T-helper 1 cell treated with Interleukin-12 subunit alpha and Interleukin-12 subunit beta and Interleukin-4 antibody, amounts not matched to agents 30 ng/mL and 1 ng/mL, for 36 hours (primary cell): ENCODE data around the gene PATJ. TPM values are rescaled to one million over a fixed set of nuclear protein-coding genes. Genes with fewer than 3 reads are reported as not detected.
"Not testable (repeated sequence)": the region's sequence is repeated elsewhere in the genome, so short reads cannot be mapped to it uniquely, and the experiment has no call there.

Experiments used
- intact Hi-C: fragments of 100-400 bp; cut with micrococcal nuclease; formaldehyde crosslinking; loops from one replicate; pipeline ENCODE4 v1.15.1; 2024
- total RNA-seq: library from RNA; stranded (reverse); gene quantifications from 2 replicates; pipeline ENCODE4 v1.2.3, GENCODE V29; 2022

PATJ gene
- total RNA-seq, 1 donor from 2014 or later: 19.4 TPM

DNA sequence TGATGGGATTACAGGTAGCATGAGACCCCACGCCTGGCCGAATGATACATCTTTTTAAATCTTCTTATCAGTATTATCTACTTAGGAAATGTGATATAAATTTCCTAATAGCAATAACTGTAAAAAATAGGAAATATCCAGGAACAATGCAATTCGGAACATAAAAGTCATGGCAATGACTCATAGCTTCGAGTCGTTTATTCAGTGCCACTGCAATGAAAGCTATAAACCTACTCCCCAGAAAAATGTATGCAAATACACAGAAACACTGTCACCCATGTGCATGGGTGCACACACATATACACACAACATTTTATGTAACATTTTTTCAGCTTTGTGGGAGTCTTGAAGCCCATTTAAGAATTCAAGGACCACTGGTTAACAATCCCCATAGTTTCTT lies 194.6 kb downstream of the PATJ start:
- intact Hi-C loops: no loop called here

DNA sequence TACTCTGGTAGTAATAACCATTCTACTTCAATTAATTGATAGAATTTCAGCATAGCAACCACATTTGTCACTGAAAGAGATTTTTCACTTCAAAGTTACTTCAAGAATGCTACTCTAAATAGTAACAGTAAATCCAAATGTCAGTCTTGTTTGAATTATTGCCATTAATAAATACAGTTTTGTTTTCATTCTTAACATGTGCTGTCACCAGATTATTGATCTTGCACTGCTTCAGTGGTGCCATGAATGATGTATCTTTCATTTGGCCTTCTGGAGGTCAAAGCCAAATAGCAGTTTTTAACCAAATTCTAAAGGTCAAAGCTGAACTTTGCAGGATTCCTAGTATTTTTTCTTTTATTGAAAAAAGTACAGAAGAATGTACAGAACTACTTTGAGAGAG lies 199.5 kb downstream of the PATJ start:
- intact Hi-C loops: no loop called here

DNA sequence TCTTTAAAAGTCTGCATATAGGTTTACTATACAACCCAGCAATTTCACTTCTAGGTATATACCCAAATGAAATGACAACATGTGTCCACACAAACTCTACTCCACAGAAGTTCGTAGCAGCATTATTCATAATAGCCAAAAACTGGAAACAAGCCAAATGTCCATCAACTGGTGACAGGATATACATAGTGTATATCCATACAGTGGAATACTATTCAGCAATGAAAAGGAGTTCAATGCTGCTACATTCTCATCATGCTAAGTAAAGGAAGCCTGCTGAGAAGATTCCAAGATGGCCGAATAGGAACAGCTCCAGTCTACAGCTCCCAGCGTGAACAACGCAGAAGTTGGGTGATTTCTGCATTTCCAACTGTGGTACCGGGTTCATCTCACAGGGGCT lies 200.6 kb downstream of the PATJ start:
- intact Hi-C loops: no loop called here

DNA sequence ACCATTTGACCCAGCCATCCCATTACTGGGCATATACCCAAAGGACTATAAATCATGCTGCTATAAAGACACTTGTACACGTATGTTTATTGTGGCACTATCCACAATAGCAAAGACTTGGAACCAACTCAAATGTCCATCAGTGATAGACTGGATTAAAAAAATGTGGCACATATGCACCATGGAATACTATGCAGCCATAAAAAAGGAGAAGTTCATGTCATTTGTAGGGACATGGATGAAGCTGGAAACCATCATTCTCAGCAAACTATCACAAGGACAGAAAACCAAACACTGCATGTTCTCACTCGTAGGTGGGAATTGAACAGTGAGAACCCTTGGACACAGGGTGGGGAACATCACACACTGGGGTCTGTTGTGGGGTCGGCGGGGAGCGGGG lies 206.4 kb downstream of the PATJ start:
- intact Hi-C loops: not testable (repeated sequence)

DNA sequence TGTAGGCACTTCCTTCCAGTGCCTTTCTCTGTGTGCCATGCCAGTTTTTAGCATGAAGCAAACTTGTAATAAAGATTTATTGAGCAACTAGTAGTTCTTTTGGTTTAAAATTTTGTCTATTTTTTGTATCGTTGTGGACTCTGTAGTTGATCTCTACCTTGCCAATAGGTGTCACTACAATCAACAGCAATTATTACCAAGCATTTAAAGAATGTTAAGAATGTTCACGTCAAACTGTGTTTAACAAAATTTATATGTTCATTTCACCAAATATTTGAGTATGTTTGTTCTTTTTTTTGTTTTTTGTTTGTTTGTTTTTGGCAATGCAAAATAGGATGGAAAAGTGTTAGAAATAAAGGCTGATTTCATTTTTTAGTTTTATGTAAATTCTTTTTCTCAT lies 208.1 kb downstream of the PATJ start:
- intact Hi-C loops: no loop called here

DNA sequence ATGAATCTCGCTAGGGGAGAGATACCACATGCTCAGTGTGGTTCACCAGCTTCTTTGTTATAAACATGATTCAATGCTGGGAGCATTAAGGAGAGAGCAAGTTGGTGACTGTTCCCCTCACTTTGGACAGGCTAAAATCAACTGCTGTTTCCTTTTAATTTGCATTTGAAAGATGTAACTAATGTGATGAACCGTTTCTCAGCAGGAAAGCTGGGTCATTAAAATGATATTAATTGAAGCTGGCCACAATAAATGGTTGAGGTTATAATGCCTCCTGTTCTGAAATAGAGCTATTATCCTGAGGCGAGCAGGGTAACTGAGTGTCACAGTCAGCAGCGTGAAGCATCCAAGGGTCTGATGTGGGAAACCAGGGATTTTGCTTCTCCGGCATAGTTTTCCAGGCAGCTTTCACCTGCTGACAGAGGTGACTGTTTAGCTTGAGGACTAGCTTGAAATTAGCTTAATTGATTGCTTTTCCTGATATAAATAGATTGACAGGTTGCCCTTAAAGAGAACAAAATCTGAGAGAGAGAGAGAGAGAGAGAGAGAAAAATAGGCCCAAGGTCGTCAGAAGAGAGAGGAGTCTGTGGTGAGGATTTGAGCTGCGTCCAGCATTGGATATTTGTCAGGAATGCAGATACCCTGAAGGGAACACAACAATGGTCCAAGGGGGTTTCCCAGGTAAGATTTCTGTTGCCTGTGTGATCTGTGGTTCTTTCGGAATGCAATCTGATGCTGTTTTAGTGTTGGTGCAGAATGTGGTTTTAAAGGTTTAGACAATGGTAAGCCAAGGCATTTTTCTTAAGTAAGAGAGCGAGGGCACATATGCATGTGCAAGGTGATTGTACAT lies 209.7 kb downstream of the PATJ start:
- intact Hi-C loops: no loop called here

DNA sequence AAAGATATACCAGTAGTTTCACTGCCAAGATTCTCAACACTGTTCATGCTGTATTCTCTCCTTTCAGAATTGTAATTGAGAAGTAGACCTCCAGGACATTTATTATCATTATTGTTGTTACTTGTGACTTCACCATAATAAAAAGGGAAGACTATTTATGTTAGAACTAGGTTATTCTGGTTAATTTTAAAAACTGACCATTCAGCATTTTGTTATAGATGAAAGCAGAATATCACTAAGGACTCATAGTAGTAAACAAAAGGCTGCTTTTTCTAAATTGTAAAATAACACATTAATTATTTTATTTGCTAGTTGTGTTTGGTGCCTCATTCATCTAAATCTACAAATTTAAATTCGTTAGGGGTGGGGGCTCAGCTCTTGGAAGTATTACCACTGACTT lies 210.4 kb downstream of the PATJ start:
- intact Hi-C loops: no loop called here

DNA sequence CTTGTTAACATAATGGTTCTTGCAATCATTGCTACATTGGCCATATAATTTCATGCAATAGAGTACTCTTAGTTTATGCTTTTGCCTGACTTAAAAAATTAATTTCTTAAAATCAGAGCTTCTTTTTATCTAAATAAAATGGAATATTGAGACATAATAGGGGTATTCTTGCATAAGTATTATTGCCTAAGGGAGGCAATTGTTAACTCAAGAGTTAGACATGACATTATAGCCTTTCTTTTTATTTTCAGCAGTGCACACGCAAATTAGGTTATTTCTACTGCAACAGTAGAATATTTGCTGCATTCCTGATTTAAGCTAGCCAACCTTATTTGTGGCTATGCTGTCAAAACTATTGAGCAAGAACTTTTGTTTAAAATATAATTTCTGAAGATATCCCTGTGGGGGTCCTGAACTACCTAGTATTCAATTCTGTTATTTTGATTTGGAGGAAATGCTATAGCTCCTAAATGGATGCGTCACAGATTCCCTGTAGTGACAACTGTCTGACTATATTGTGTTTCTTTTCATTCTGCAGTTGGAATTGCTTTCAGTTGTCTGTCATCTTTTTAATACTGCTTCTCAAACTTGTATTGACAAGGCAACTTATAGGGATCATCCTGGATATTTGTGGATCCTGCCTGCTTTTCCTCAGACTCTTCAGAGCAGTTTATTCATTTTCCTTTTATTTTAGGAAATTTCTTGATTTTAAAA lies 211.0 kb downstream of the PATJ start:
- intact Hi-C loops: no loop called here

DNA sequence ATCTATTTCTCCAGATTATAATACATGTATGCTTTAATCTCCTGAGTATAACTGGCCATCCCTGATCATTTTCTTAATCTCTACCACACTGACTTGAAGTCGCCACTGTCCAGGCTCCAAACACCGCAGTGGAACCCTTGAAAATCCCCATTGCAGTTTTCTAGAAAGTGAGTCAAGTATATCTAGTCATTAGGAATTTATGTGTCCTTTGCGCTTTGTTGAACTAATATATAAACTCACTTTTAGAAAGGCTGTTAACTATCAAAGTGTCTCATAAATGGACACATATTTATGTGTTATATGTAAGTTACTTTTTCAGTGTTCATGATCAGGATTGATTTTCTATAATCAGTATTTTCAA lies 211.5 kb downstream of the PATJ start:
- intact Hi-C loops: no loop called here

DNA sequence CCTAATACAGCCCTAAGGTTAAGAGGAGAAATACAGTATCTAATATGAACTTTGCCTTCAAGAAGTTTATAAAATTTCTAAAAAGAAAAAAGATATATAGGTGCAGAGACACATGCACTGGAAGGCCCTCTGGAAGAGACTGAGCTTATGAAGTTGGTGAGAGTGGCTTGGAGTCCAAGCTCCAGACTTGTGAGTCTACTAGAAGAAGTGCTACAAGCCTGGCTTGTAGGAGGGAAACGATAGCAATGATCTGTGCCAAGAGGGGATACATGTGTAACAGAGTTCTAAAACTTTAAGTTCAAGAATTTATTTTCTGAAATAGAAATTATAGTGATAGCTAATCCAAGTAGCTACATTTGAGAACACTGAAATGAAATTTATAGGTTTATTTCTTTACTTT lies 213.0 kb downstream of the PATJ start:
- intact Hi-C loops: no loop called here

DNA sequence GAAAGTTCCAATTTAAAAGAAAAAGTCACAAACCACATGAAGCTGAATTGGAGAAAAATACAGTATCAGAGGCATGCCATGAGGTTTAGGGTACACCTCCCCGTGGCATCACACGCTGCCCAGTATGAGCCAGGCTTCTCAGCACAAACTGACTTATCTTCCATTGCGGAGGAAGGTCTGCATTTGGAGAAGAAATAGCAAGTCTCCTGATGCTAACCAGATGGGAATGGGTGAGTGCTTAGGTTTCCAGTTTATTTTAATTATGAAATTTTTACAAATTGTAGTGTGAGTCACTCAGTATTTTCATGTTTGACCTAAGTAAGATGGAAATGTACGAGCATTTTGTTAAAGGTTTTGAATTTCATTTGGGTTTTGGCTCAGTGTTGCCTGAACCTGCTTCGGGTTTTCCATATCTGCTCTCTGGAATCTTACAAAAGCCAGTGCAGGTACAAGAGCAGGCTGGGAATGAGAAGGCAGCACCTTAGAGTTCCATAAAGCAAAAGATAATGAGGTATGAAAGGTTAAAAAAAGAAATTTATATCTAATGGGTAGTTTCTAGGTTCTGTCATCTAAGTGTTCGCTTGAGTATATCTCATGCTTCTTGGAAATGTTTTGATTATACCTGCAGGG lies 213.9 kb downstream of the PATJ start:
- intact Hi-C loops: no loop called here

DNA sequence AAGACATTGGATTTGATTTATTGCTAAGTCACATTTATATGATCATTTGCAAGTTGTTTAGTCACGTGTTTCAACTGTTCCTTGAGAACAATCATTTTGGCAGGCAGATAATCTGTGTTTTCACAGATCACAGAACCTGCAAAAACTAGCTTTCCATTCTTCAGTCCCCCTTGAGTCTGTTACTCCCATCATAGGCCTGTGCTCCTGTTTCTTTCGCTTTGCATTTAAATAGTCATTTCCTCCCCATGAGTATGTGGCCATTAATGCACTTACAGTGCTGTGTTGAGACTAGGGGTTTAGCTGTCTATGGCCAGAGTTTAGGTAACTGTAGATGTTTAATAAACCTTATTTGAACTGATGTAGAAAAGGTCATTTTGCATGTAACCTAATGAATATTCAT lies 214.5 kb downstream of the PATJ start:
- intact Hi-C loops: no loop called here

DNA sequence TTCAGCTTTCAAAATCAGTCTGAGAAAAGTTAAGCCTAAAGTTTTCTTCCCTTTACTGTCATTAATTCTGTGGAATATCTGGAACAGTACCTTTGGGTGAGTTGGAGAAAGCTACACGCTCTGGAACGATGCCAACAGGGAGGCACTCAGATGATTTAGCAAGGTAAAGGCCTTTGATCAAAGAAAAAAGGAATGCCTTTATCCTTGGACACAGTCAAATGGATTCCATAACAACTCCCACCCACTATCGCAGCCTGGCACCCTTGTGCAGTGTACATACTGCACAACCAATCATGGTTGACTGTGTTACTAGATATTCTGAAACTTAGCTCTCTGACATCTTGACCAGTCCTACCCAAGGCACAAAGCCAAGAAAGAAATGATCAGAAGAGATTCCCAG lies 218.7 kb downstream of the PATJ start:
- intact Hi-C loops: no loop called here

DNA sequence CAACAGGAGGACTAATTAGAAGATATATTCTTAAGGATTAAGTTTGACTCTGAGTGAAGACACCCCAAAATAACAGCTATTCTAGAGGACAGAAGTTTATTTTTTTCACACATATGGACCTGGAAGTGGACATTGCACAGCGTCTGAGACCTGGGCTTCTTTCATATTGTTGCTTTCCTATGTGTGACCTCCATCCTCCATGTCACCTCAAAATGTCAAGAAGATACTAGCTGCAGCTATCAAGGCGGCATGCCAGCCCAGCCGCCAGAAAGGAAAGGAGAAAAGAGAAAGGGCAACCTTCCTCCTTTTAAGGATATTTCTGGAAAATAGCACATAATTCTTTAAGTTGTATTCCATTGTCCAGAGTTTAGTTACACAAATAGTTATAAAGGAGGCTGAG lies 220.4 kb downstream of the PATJ start:
- intact Hi-C loops: no loop called here

DNA sequence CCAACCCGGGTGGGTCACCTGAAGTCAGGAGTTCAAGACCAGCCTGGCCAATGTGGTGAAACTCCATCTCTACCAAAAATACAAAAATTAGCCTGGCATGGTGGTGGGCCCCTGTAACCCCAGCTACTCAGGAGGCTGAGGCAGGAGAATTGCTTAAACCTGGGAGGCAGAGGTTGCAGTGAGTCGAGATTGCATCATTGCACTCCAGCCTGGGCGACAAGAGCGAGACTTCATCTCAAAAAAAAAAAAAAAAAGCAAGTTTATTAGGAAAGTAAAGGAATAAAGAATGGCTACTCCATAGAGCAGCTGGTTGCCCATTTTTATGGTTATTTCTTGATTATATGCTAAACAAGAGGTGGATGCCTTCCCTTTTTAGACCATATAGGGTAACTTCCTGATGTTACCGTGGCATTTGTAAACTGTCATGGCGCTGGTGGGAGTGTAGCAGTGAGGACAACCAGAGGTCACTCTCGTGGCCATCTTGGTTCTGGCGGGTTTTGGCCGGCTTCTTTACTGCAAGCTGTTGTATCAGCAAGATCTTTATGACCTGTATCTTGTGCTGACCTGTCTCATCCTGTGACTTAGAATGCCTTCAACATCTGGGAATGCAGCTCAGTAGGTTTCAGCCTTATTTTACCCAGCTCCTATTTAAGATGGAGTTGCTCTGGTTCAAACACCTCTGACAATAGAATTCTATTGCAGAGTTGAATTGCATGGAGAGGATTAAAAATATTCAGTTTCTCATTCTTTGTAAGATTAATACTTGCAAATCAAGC lies 224.4 kb downstream of the PATJ start:
- intact Hi-C loops: not testable (repeated sequence)

DNA sequence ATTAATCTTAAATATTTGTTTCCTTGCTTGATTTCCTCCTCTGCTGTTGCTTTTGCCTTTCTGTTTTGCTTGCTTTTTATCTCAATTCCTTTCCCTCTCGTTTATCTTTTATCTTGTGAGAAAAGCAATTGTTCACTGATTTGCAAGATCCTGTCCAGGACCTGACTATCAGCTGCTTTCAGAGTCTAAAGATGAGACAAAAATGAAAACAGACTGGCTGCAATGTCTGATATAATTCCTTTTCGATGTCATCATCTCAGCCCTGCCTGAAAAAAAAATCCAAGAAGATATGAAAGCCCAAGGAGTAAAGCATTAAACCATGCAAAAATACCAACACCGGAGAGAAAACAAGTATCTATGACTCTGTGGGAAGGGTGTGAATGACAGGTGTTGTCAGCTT lies 225.5 kb downstream of the PATJ start:
- intact Hi-C loops: no loop called here

DNA sequence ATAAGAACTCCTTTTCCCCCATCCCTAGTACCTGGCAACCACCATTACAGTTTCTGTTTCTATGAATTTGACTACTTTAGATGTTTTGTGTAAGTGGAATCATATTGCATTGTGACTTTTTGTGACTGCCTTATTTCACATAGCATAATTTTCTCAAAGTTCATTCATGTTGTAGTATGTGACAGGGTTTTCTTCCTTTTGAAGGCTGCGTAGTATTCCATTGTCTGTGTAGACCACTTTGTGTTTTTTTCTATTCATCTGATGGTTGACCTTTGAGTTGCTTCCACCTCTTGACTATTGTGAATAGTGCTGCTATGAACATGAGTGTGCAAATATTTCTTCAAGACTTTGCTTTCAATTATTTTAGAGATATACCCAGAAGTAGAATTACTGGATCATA lies 226.6 kb downstream of the PATJ start:
- intact Hi-C loops: no loop called here

DNA sequence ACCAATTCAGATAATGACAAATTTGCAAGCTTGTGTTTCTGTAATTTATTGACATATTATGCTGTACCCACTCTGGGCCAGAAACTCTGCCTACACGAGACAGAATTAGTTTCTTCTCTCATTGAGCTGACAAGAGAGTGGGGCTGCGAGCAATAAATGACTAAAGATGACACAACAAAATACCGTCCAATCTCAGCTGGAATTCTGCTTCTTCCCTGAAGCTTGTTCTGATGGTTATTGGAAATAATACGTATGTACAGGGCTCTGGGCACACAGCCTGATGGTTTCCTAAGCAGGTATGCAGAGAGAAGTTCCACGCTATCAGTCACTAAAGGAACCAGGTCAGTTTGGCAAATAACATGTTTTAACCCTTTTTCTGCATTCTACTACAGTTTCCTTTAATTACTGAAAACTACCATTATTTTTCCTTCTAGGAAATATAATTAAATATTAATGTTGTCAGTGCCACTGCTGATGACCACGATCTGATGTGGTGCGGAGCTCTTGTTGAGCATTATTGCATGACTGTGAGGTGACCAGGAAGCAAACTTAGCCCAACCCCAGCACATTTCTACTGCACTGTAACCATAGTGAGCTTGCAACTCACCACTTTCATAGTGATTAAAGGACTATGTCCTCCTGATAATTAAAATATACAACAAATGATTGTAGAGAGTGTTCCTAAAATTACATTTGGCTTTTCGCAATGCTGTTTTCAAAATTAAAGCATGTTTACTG lies 231.0 kb downstream of the PATJ start:
- intact Hi-C loops: no loop called here

DNA sequence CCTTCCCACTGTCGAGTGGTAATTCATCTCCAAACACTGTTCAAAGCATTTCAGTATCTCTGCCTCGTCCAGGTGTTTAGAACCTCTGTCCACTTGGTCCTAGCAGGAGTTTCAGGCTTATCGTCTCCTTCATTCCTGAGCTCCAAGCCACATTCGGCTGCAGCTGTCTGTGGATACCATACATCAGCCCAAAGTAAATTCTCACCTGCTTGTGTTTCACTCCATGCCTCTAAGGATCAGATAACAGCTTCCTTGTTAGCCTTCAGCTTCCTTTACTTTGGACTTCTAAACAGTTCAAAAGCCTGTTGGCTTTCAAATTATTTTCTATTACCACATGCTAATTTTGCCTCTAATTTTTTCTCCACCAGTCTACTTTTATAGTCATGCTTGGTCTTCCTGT lies 233.4 kb downstream of the PATJ start:
- intact Hi-C loops: loop anchor here (2.0 kb wide), 1 partner anchor 19 kb away; no protein-coding TSS in a partner anchor

DNA sequence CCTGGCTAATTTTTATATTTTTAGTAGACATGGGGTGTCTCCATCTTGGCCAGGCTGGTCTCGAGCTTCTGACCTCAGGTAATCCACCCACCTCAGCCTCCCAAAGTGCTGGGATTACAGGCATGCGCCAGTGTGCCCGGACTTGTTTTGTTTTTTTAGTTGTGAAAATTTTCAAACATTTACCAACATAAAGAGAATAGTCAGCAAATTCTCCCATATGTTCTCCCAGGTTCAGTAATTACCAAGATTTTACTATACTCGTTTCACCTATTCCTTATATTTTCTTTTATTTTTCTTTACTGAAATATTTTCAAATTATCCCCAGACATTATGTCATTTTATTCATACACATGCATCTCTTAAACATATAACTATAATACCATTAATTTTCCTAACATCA lies 234.3 kb downstream of the PATJ start:
- intact Hi-C loops: no loop called here

DNA sequence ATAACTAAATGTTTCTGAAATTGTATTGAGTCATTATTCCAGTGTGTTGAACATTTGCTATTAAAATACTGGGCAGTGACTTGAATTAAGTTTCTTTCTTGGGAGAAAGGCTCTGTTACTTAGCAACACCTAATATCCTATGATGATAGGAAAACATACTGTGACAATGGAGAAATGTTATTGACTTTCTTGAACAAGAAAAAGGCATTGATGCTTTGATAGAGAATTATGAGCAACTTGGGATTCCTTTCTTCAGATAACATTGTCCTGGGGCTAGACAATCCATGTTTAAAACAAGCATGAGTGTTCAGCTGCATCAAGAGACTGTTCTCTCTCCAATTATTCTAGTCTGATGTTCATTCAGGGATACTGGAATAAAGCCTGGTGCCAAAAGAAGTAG lies 236.5 kb downstream of the PATJ start:
- intact Hi-C loops: no loop called here
